C4-2B (cell line): ENCODE data around the gene GSAP.

Experiments used
- CTCF ChIP-seq: fragments of 450-650 bp; conservative IDR thresholded peaks from 2 replicates; pipeline ENCODE4 v1.5.1; 2017; ENCODE audit warnings: mild to moderate bottlenecking
- ZFX ChIP-seq: fragments of 450-650 bp; IDR thresholded peaks from 2 replicates; pipeline ENCODE4 v1.6.1; 2017

- no peak for TF ChIP-seq CTCF
- TF ChIP-seq ZFX, result no peak
Observed at GRCh38 chr7:77461246-77461645, 45.1 kb upstream of the GSAP start.
